ENCODE measurements around the gene PHAX. TPM values are rescaled to one million over a fixed set of nuclear protein-coding genes. Genes with fewer than 3 reads are reported as not detected.
"Not testable (repeated sequence)": the region's sequence is repeated elsewhere in the genome, so short reads cannot be mapped to it uniquely, and the experiment has no call there.

The PHAX gene, protein sequence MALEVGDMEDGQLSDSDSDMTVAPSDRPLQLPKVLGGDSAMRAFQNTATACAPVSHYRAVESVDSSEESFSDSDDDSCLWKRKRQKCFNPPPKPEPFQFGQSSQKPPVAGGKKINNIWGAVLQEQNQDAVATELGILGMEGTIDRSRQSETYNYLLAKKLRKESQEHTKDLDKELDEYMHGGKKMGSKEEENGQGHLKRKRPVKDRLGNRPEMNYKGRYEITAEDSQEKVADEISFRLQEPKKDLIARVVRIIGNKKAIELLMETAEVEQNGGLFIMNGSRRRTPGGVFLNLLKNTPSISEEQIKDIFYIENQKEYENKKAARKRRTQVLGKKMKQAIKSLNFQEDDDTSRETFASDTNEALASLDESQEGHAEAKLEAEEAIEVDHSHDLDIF
- 136 TPM for polyA plus RNA-seq (2012; ENCODE audit: insufficient read depth, insufficient read length, low read depth)

DNA sequence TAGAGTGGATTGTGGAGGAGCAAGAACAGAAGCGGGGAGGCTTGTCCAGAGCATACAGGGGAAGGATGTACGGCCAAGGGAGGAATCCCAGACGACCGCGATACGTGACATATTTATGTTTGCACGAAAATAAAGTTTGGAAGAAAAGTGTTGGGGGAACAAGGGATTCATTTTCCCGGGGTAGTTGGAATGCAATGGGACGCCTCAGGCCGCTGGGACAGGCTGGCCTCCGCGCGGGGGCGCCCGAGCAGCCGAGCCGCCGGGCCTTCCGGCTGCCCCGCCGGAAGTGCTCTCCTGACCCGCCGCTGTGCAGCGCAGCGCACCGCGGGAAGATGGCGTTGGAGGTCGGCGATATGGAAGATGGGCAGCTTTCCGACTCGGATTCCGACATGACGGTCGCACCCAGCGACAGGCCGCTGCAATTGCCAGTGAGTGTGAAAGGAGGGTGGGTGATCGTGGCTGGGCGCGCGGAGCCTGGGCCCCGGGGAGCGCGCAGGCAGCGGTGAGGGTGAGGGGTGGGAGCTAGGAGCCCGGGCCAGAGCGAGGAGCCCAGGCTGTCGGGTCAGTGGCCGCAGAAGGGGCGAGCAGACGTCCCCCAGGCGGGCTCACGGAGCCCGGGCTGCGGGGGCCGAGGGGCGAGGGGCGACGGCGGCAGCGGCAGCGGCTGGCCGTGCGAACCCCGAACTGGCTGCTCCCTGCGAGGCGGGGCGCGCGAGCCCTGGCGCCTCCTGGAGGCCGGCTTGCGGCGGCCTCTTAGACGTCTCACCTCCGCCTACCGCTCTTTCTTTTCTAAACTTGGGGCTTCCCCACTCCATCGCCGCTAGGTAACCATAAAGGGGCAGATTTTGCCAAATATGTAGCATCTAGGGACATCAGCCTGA, at the start of gene PHAX:
Gene PHAX (plus strand): TSS at position 317 of the 881 bp plus-strand sequence. CDS start 16 bp downstream, at position 333.
- DNase-seq = peak; percentile 90
- H3K9me3 ChIP-seq = no peaks in the 10 kb centered on the region
- TF ChIP-seq, protein P1, sequence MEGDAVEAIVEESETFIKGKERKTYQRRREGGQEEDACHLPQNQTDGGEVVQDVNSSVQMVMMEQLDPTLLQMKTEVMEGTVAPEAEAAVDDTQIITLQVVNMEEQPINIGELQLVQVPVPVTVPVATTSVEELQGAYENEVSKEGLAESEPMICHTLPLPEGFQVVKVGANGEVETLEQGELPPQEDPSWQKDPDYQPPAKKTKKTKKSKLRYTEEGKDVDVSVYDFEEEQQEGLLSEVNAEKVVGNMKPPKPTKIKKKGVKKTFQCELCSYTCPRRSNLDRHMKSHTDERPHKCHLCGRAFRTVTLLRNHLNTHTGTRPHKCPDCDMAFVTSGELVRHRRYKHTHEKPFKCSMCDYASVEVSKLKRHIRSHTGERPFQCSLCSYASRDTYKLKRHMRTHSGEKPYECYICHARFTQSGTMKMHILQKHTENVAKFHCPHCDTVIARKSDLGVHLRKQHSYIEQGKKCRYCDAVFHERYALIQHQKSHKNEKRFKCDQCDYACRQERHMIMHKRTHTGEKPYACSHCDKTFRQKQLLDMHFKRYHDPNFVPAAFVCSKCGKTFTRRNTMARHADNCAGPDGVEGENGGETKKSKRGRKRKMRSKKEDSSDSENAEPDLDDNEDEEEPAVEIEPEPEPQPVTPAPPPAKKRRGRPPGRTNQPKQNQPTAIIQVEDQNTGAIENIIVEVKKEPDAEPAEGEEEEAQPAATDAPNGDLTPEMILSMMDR (IDR thresholded peaks at IDR 0.05; ENCODE audit: low read depth, low read length) = peak; percentile 80
- H3K4me3 ChIP-seq (ENCODE audit: low read depth, low read length) = peak within 1 kb of the TSS; percentile 78
- peaks cover 27% of the 10 kb centered on the region for H3K36me3 ChIP-seq
- H3K4me1 ChIP-seq = no peaks in the 10 kb centered on the region
- no peaks in the 10 kb centered on the region for H3K27me3 ChIP-seq

DNA sequence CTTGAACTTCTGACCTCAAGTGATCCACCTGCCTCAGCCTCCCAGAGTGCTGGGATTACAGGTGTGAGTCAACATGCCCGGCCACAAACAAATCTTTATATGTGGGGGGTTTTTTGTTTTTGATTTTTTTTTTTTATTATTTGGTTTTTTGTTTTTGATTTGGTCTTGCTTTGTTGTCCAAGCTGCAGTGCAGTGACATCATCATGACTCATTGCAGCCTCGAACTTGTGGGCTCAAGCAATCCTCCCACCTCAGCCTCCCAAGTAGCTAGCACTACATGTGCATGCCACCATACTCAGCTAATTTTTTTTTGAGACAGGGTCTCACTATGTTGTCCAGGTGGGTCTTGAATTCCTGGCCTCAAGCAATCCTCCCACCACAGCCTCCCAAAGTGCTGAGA, 48.1 kb upstream of the PHAX start:
- DNase-seq = no peak

DNA sequence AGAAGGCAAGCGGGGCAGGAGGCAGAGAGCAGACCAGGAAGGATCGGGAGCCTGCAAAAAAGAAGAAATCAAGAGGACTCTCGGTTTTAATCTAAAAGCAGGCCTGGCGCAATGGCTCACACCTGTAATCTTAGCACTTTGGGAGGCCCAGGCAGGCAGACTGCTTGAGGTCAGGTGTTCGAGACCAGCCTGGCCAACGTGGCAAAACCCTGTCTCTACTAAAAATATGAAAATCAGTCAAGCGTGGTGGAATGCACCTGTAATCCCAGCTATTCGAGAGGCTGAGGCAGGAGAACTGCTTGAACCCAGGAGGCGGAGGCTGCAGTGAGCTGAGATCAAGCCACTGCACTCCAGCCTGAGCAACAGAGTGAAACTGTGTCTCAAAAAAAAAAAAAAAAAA, 45.6 kb upstream of the PHAX start:
- not testable (repeated sequence) for H3K4me3 ChIP-seq (ENCODE audit: low read depth, low read length); DNase-seq; H3K27me3 ChIP-seq; H3K4me1 ChIP-seq; H3K9me3 ChIP-seq
- peaks cover 45% of the 10 kb centered on the region for H3K36me3 ChIP-seq

More for the DNA sequence above, 48.1 kb upstream of the PHAX start:
- no peaks in the 10 kb centered on the region for H3K9me3 ChIP-seq
- no peaks in the 10 kb centered on the region for H3K27me3 ChIP-seq
- no peaks in the 10 kb centered on the region for H3K4me1 ChIP-seq
- H3K4me3 ChIP-seq (ENCODE audit: low read depth, low read length) = no peak overlapping the region
- TF ChIP-seq, protein P1 (IDR thresholded peaks at IDR 0.05; ENCODE audit: low read depth, low read length) = no peak
- H3K36me3 ChIP-seq = peaks cover 52% of the 10 kb centered on the region

DNA sequence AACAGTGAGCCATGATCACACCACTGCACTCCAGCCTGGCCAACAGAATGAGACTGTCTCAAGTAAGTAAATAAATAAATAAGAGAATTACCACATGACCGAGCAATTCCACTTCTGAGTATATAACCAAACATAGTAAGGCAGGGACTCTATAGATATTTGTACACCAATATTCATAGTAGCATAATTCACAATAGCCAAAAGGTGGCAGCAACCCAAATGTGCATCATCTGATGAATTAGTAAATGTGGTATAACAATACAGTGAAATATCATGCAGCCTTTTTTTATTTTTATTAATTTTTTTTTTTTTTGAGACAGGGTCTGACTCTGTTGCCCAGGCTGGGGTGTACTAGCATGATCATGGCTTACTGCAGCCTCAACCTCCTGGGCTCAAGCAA, 38.8 kb upstream of the PHAX start:
- DNase-seq = no peak
- Histone ChIP-seq H3K4me3 (ENCODE audit: low read depth, low read length) (no peak overlapping the region), H3K36me3 (peaks cover 26% of the 10 kb centered on the region), H3K27me3 (no peaks in the 10 kb centered on the region), H3K4me1 (no peaks in the 10 kb centered on the region), H3K9me3 (no peaks in the 10 kb centered on the region)
- TF ChIP-seq, protein P1 (IDR thresholded peaks at IDR 0.05; ENCODE audit: low read depth, low read length) = no peak

DNA sequence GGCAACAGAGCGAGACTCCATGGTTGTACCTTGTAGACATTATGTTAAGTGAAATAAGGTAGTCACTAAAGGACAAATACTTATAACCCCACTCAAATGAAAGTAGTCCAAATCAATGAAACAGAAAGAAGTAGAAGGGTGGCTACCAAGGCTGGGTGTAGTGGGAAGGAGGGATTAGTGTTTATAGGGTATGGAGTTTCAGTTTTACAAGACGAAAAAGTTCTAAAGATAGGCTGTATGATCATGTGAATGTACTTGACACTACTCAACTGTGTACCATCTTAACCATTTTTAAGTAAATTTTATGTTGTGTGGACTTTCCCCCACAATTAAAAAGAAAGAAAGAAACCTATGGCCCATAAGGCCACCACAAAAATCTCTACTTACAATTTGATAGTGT, 37.9 kb upstream of the PHAX start:
- peaks cover 26% of the 10 kb centered on the region for H3K36me3 ChIP-seq
- no peak for DNase-seq
- H3K27me3 ChIP-seq = no peaks in the 10 kb centered on the region
- TF ChIP-seq, protein P1 (IDR thresholded peaks at IDR 0.05; ENCODE audit: low read depth, low read length) = no peak
- H3K9me3 ChIP-seq = no peaks in the 10 kb centered on the region
- no peak overlapping the region for H3K4me3 ChIP-seq (ENCODE audit: low read depth, low read length)
- no peaks in the 10 kb centered on the region for H3K4me1 ChIP-seq

DNA sequence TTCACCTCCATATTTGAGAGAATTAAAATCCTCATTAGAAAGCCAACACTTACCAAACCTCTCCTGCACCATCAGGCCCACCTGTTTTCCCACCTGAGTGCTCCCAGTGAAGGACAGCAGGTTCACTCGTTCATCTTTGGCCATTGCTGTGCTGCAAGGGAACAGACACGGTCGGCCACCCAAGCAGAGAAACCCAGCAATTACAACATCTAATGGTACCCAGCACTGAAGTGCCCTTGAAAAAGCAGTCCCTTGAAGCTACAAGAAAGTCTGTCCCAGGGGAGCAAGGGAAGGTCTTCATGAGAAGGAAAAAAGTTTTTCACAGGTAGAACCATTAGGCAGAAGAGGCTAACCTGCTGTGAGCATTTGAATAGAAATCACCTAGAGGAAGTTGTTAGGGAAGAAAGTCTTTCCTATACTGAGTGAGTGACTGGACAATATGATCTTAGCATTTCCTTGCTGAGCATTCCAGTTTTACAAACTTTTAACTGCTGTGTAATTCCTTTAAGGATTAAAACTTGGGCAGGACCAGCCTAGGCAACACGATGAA, 32.5 kb upstream of the PHAX start:
- no peaks in the 10 kb centered on the region for H3K4me1 ChIP-seq
- TF ChIP-seq, protein P1 (IDR thresholded peaks at IDR 0.05; ENCODE audit: low read depth, low read length) = no peak

More for the DNA sequence above, 32.5 kb upstream of the PHAX start:
- peaks cover 36% of the 10 kb centered on the region for H3K36me3 ChIP-seq
- DNase-seq = no peak
- no peaks in the 10 kb centered on the region for H3K27me3 ChIP-seq
- H3K4me3 ChIP-seq (ENCODE audit: low read depth, low read length) = no peak overlapping the region
- H3K9me3 ChIP-seq = no peaks in the 10 kb centered on the region
